ENCODE results near the gene ZNF791. TPM values are rescaled to one million over a fixed set of nuclear protein-coding genes. Genes with fewer than 3 reads are reported as not detected.
A peak's percentile ranks its signal among the peaks of the same experiment; 100 is the strongest.

The ZNF791 gene
- total and polyA plus RNA-seq, 8 donors: 18.0 to 23.8 (median 21.9) TPM

GRCh38 chr19:12680034-12680433, 69.3 kb downstream of the ZNF791 start:
- no peak overlapping the region for H3K27ac ChIP-seq
- ATAC-seq (no peak), DNase-seq (no peak)
- no peaks in the 10 kb centered on the region for H3K27me3 ChIP-seq
- no peak overlapping the region for H3K4me3 ChIP-seq
- intact Hi-C loops (cut with DNase I): no loop called here
- peaks cover 0 to 21% of the 10 kb centered on the region in 2 donors for H3K4me1 ChIP-seq
- no peaks in the 10 kb centered on the region for H3K9me3 ChIP-seq
- TF ChIP-seq CTCF (IDR thresholded peaks at IDR 0.05): no peak
- H3K36me3 ChIP-seq: peaks cover 0 to 50% of the 10 kb centered on the region in 2 donors

- Histone ChIP-seq H3K4me1 (peaks cover 0 to 18% of the 10 kb centered on the region in 2 donors), H3K36me3 (peaks cover 0 to 37% of the 10 kb centered on the region in 2 donors), H3K27ac (peak within 1 kb of the TSS; percentile 91 to 99), H3K9me3 (no peaks in the 10 kb centered on the region), H3K4me3 (peak within 1 kb of the TSS; percentile 75 to 99), H3K27me3 (no peaks in the 10 kb centered on the region)
- ATAC-seq (peak; percentile 91), DNase-seq (peak; percentile 91 to 97 (median 94))
- no peak for TF ChIP-seq CTCF (IDR thresholded peaks at IDR 0.05)
- intact Hi-C loops (cut with DNase I): no loop called here
Observed at GRCh38 chr19:12681074-12681987, 70.6 kb downstream of the ZNF791 start, which contains the start of gene DHPS. Gene DHPS (minus strand): TSS chr19:12681880. CDS start chr19:12681766, 114 bp downstream.

Other genes with a start within 250 kb of the ZNF791 start
- 1 to 10 TPM; 3.2 to 3.5 TPM for gene ZNF442, start 245.2 kb upstream of the ZNF791 start, total RNA-seq
- 1 to 10 TPM; 5.2 to 7.1 (median 5.5) TPM for gene ZNF442, start 245.2 kb upstream of the ZNF791 start, polyA plus RNA-seq (ENCODE audit: insufficient read length in 6 of 6)
- 1 to 10 TPM; 4.2 to 7.1 TPM for gene ZNF799, start 209.6 kb upstream of the ZNF791 start, total RNA-seq
- gene ZNF799, start 209.6 kb upstream of the ZNF791 start, polyA plus RNA-seq (ENCODE audit: insufficient read length in 6 of 6): 10 to 100 TPM in 4 of 6 donors, 1 to 10 TPM in 2; 9.2 to 14.8 (median 11.1) TPM
- 1 to 10 TPM; 4.3 to 4.7 TPM for gene ZNF443, start 169.9 kb upstream of the ZNF791 start, total RNA-seq
- gene ZNF443, start 169.9 kb upstream of the ZNF791 start, polyA plus RNA-seq (ENCODE audit: insufficient read length in 6 of 6): 10 to 100 TPM; 14.6 to 25.4 (median 19.7) TPM
- gene ZNF709, start 126.1 kb upstream of the ZNF791 start, total RNA-seq: 1 to 10 TPM; 1.8 to 2.0 TPM
- 10 to 100 TPM in 1 of 6 donors, 1 to 10 TPM in 5; 6.9 to 10.4 (median 8.7) TPM for gene ZNF709, start 126.1 kb upstream of the ZNF791 start, polyA plus RNA-seq (ENCODE audit: insufficient read length in 6 of 6)
- 10 to 100 TPM in 1 of 2 donors, 1 to 10 TPM in 1; 9.9 to 12.5 TPM for gene ZNF564, start 59.4 kb upstream of the ZNF791 start, total RNA-seq
- 10 to 100 TPM in 3 of 6 donors, 1 to 10 TPM in 3; 7.4 to 12.6 (median 10.3) TPM for gene ZNF564, start 59.4 kb upstream of the ZNF791 start, polyA plus RNA-seq (ENCODE audit: insufficient read length in 6 of 6)
- gene ZNF490, start 107 bp upstream of the ZNF791 start, total RNA-seq: 10 to 100 TPM in 1 of 2 donors, 1 to 10 TPM in 1; 9.2 to 11.7 TPM
- 1 to 10 TPM; 5.1 to 6.0 (median 5.4) TPM for gene ZNF490, start 107 bp upstream of the ZNF791 start, polyA plus RNA-seq (ENCODE audit: insufficient read length in 6 of 6)
- 100 to 1,000 TPM; 164 to 176 TPM for gene MAN2B1, start 55.8 kb downstream of the ZNF791 start, total RNA-seq
- gene MAN2B1, start 55.8 kb downstream of the ZNF791 start, polyA plus RNA-seq (ENCODE audit: insufficient read length in 6 of 6): 10 to 100 TPM; 31.7 to 42.8 (median 38.1) TPM
- 10 to 100 TPM in 1 of 2 donors, 1 to 10 TPM in 1; 9.0 to 10.8 TPM for gene WDR83, start 55.9 kb downstream of the ZNF791 start, total RNA-seq
- 10 to 100 TPM; 21.7 to 27.1 (median 23.2) TPM for gene WDR83, start 55.9 kb downstream of the ZNF791 start, polyA plus RNA-seq (ENCODE audit: insufficient read length in 6 of 6)
- 10 to 100 TPM; 63.8 to 70.1 TPM for gene DHPS, start 71.0 kb downstream of the ZNF791 start, total RNA-seq
- gene DHPS, start 71.0 kb downstream of the ZNF791 start, polyA plus RNA-seq (ENCODE audit: insufficient read length in 6 of 6): 10 to 100 TPM; 81.4 to 96.9 (median 84.1) TPM
- not detected for gene GNG14, start 77.1 kb downstream of the ZNF791 start, total RNA-seq
- gene GNG14, start 77.1 kb downstream of the ZNF791 start, polyA plus RNA-seq (ENCODE audit: insufficient read length in 6 of 6): under 1 TPM in 2 of 6 donors, not detected in 4; 0.55 to 0.73 TPM
- 1 to 10 TPM; 6.0 to 6.9 TPM for gene FBXW9, start 85.7 kb downstream of the ZNF791 start, total RNA-seq
- 10 to 100 TPM in 5 of 6 donors, 1 to 10 TPM in 1; 9.0 to 13.1 (median 10.9) TPM for gene FBXW9, start 85.7 kb downstream of the ZNF791 start, polyA plus RNA-seq (ENCODE audit: insufficient read length in 6 of 6)
- gene TNPO2, start 113.0 kb downstream of the ZNF791 start, total RNA-seq: 10 to 100 TPM; 54.8 to 64.3 TPM
- 10 to 100 TPM; 76.5 to 92.6 (median 80.3) TPM for gene TNPO2, start 113.0 kb downstream of the ZNF791 start, polyA plus RNA-seq (ENCODE audit: insufficient read length in 6 of 6)
- gene TRIR, start 123.8 kb downstream of the ZNF791 start, total RNA-seq: 100 to 1,000 TPM; 115 to 128 TPM
- 100 to 1,000 TPM; 130 to 183 (median 151) TPM for gene TRIR, start 123.8 kb downstream of the ZNF791 start, polyA plus RNA-seq (ENCODE audit: insufficient read length in 6 of 6)
- gene GET3, start 126.6 kb downstream of the ZNF791 start, total RNA-seq: 10 to 100 TPM; 70.4 to 71.2 TPM
- gene GET3, start 126.6 kb downstream of the ZNF791 start, polyA plus RNA-seq (ENCODE audit: insufficient read length in 6 of 6): 10 to 100 TPM; 51.4 to 66.2 (median 56.2) TPM
- not detected for gene BEST2, start 140.9 kb downstream of the ZNF791 start, total RNA-seq
- under 1 TPM in 4 of 6 donors, not detected in 2; 0.08 to 0.17 (median 0.12) TPM for gene BEST2, start 140.9 kb downstream of the ZNF791 start, polyA plus RNA-seq (ENCODE audit: insufficient read length in 6 of 6)
- gene HOOK2, start 164.6 kb downstream of the ZNF791 start, total RNA-seq: 10 to 100 TPM; 57.7 to 57.9 TPM
- gene HOOK2, start 164.6 kb downstream of the ZNF791 start, polyA plus RNA-seq (ENCODE audit: insufficient read length in 6 of 6): 10 to 100 TPM; 59.8 to 91.2 (median 78.8) TPM
- 100 to 1,000 TPM; 131 to 135 TPM for gene JUNB, start 180.6 kb downstream of the ZNF791 start, total RNA-seq
- 100 to 1,000 TPM in 1 of 6 donors, 10 to 100 TPM in 5; 11.7 to 278 (median 53.7) TPM for gene JUNB, start 180.6 kb downstream of the ZNF791 start, polyA plus RNA-seq (ENCODE audit: insufficient read length in 6 of 6)
- gene PRDX2, start 190.9 kb downstream of the ZNF791 start, total RNA-seq: 100 to 1,000 TPM; 186 to 217 TPM
- 100 to 1,000 TPM; 219 to 267 (median 249) TPM for gene PRDX2, start 190.9 kb downstream of the ZNF791 start, polyA plus RNA-seq (ENCODE audit: insufficient read length in 6 of 6)
- gene THSD8, start 191.1 kb downstream of the ZNF791 start, total RNA-seq: 1 to 10 TPM; 6.6 to 9.0 TPM
- gene THSD8, start 191.1 kb downstream of the ZNF791 start, polyA plus RNA-seq (ENCODE audit: insufficient read length in 6 of 6): 10 to 100 TPM in 1 of 6 donors, 1 to 10 TPM in 5; 2.2 to 11.6 (median 4.9) TPM
- gene RNASEH2A, start 195.7 kb downstream of the ZNF791 start, total RNA-seq: 10 to 100 TPM; 10.9 to 16.6 TPM
- 10 to 100 TPM; 29.1 to 47.4 (median 34.3) TPM for gene RNASEH2A, start 195.7 kb downstream of the ZNF791 start, polyA plus RNA-seq (ENCODE audit: insufficient read length in 6 of 6)
- gene RTBDN, start 223.7 kb downstream of the ZNF791 start, total RNA-seq: not detected
- under 1 TPM in 3 of 6 donors, not detected in 3; 0.17 to 0.21 (median 0.20) TPM for gene RTBDN, start 223.7 kb downstream of the ZNF791 start, polyA plus RNA-seq (ENCODE audit: insufficient read length in 6 of 6)
- gene MAST1, start 227.6 kb downstream of the ZNF791 start, total RNA-seq: under 1 TPM; 0.15 to 0.29 TPM
- gene MAST1, start 227.6 kb downstream of the ZNF791 start, polyA plus RNA-seq (ENCODE audit: insufficient read length in 6 of 6): 1 to 10 TPM; 1.2 to 2.4 (median 1.6) TPM